GM12878 (cell line): ENCODE results near the gene NOL12. TPM values are rescaled to one million over a fixed set of nuclear protein-coding genes. Genes with fewer than 3 reads are reported as not detected.
A peak's percentile ranks its signal among the peaks of the same experiment; 100 is the strongest.

Experiments used
- ATAC-seq: fragments of 200-7000 bp; cut with Tn5 transposase; 3 replicates; pipeline ENCODE4 v1.9.1; 2020; ENCODE audit warnings: mild to moderate bottlenecking, moderate library complexity
- BruUV-seq: library from RNA; stranded (reverse); fragments of 400-500 nt; replicated peaks from 2 replicates; lab custom pipeline; 2021; lab: Mats Ljungman, UMichigan
- CTCF ChIA-PET: fragments of 300-600 bp; sonication (Branson Sonifier 250); formaldehyde crosslinking; extraction: SDS; loops from one replicate; lab custom pipeline; 2021; ENCODE audit warnings: inconsistent platforms; lab: Yijun Ruan, JAX
- POLR2A ChIA-PET: fragments of 350-600 bp; formaldehyde crosslinking; extraction: SDS; loops from one replicate; lab custom pipeline; 2021; ENCODE audit warnings: inconsistent platforms; lab: Charles Lee
- RAD21 ChIA-PET: fragments of 300-600 bp; sonication (Branson Sonifier 250); formaldehyde crosslinking; loops from one replicate; lab custom pipeline; 2023; ENCODE audit warnings: antibody characterized with exemption; ENCODE audit not compliant: unreplicated experiment; lab: Charles Lee
- SMC1A ChIA-PET: fragments of 300-600 bp; sonication (Branson Sonifier 250); formaldehyde crosslinking; loops from one replicate; lab custom pipeline; 2023; ENCODE audit not compliant: unreplicated experiment, uncharacterized antibody; lab: Charles Lee
- DNase-seq: peaks from one replicate; pipeline ENCODE4 v3.0.0-alpha.2; 2011; ENCODE audit warnings: low read depth, low spot score
- FAIRE-seq: peaks from 3 replicates; lab custom pipeline; 2011; peaks lifted over from hg19 to GRCh38; lab: Jason Lieb, UNC
- H2AFZ ChIP-seq: 2 replicates; pipeline ENCODE4 v1.6.0; 2011; ENCODE audit warnings: low read depth, low read length, control low read depth; ENCODE audit not compliant: control insufficient read depth
- H3K27ac ChIP-seq: 2 replicates; pipeline ENCODE4 v1.5.1; 2011; ENCODE audit warnings: control low read depth; ENCODE audit not compliant: control insufficient read depth, insufficient read depth
- H3K27me3 ChIP-seq, 2 experiments: replicated peaks in 1 of 2; 2 replicates each; pipeline versions ENCODE4 v1.6.0 to v1.6.1; 2011; ENCODE audit warnings: low read length in 1 of 2; ENCODE audit not compliant: control insufficient read depth in 2 of 2, insufficient read depth in 2 of 2
- H3K36me3 ChIP-seq, 2 experiments: 2 replicates each; pipeline ENCODE4 v1.5.1; 2011; ENCODE audit warnings: low read length in 1 of 2; ENCODE audit not compliant: control insufficient read depth in 2 of 2, insufficient read depth in 2 of 2
- H3K4me1 ChIP-seq: 2 replicates; pipeline ENCODE4 v1.6.1; 2011; ENCODE audit warnings: mild to moderate bottlenecking, low read length, moderate library complexity, mixed read lengths; ENCODE audit not compliant: control insufficient read depth, insufficient read depth
- H3K4me2 ChIP-seq: 2 replicates; pipeline ENCODE4 v1.6.0; 2011; ENCODE audit warnings: control low read depth; ENCODE audit not compliant: control insufficient read depth, insufficient read depth
- H3K4me3 ChIP-seq: fragments of 200-600 bp; sonication (generic); 2 replicates; pipeline ENCODE4 v1.5.1; 2016
- H3K79me2 ChIP-seq: 2 replicates; pipeline ENCODE4 v1.6.0; 2011; ENCODE audit warnings: low read length; ENCODE audit not compliant: control insufficient read depth, insufficient read depth
- H3K9ac ChIP-seq: 2 replicates; pipeline ENCODE4 v1.8.0; 2011; ENCODE audit warnings: low read length, control low read depth, mixed read lengths; ENCODE audit not compliant: control insufficient read depth, insufficient read depth
- H3K9me3 ChIP-seq: replicated peaks from 3 replicates; pipeline ENCODE4 v1.5.1; 2011; ENCODE audit warnings: mild to moderate bottlenecking, low read length; ENCODE audit not compliant: control insufficient read depth, insufficient read depth
- H4K20me1 ChIP-seq: 2 replicates; pipeline ENCODE4 v1.6.0; 2011; ENCODE audit not compliant: control insufficient read depth, insufficient read depth
- BCL3 ChIP-seq: IDR thresholded peaks from 2 replicates; pipeline ENCODE4 v1.6.1; 2011; ENCODE audit warnings: borderline replicate concordance, low read depth, mild to moderate bottlenecking, moderate library complexity, low read length; ENCODE audit not compliant: insufficient read depth, poor library complexity, severe bottlenecking
- CHD2 ChIP-seq: IDR thresholded peaks from 2 replicates; pipeline ENCODE4 v1.6.1; 2011; ENCODE audit warnings: low read depth, low read length, improper control_type of control experiment, borderline replicate concordance
- CTCF ChIP-seq, 3 experiments: IDR thresholded peaks in 2 of 3; conservative IDR thresholded peaks in 1 of 3; 2 replicates each; pipeline ENCODE4 v1.5.1; 2011; ENCODE audit warnings: low read depth in 3 of 3, low read length in 3 of 3, mild to moderate bottlenecking in 3 of 3, control low read depth in 2 of 3, moderate library complexity in 2 of 3, inconsistent platforms in 1 of 3, mixed read lengths in 1 of 3; ENCODE audit not compliant: control insufficient read depth in 2 of 3, insufficient read depth in 1 of 3; ENCODE audit errors: extremely low read depth in 1 of 3
- EGR1 ChIP-seq, 2 experiments: IDR thresholded peaks; 1 replicate in 1 of 2; 2 replicates in 1 of 2; pipeline ENCODE4 v1.6.1; 2011 to 2012; ENCODE audit warnings: low read depth in 2 of 2, low read length in 2 of 2, borderline replicate concordance in 1 of 2, mild to moderate bottlenecking in 1 of 2, moderate library complexity in 1 of 2
- FOXM1 ChIP-seq: IDR thresholded peaks from 2 replicates; pipeline ENCODE4 v1.6.1; 2012; ENCODE audit warnings: low read depth, mild to moderate bottlenecking, inconsistent platforms, low read length, moderate library complexity
- NBN ChIP-seq: fragments of 450-650 bp; IDR thresholded peaks from 2 replicates; pipeline ENCODE4 v1.6.1; 2016
- NR2F1 ChIP-seq: fragments of 450-650 bp; conservative IDR thresholded peaks from 2 replicates; pipeline ENCODE4 v1.6.1; 2017; ENCODE audit warnings: mild to moderate bottlenecking
- PKNOX1 ChIP-seq: fragments of 450-650 bp; IDR thresholded peaks from 2 replicates; pipeline ENCODE4 v1.6.1; 2016; ENCODE audit warnings: mild to moderate bottlenecking
- RB1 ChIP-seq: fragments of 450-650 bp; formaldehyde crosslinking; IDR thresholded peaks from 2 replicates; pipeline ENCODE4 v1.6.1; 2017; ENCODE audit warnings: mild to moderate bottlenecking, borderline replicate concordance
- SPI1 ChIP-seq: IDR thresholded peaks from 2 replicates; pipeline ENCODE4 v1.6.1; 2011; ENCODE audit warnings: low read depth, mild to moderate bottlenecking, low read length, moderate library complexity, borderline replicate concordance; ENCODE audit not compliant: insufficient read depth
- USF1 ChIP-seq: IDR thresholded peaks from 2 replicates; pipeline ENCODE4 v1.6.1; 2011; ENCODE audit warnings: borderline replicate concordance, low read depth, mild to moderate bottlenecking, moderate library complexity, mixed read lengths, low read length; ENCODE audit not compliant: insufficient read depth; ENCODE audit errors: extremely low read length
- WRNIP1 ChIP-seq: IDR thresholded peaks from 2 replicates; pipeline ENCODE4 v1.6.1; 2011; ENCODE audit warnings: low read depth, low read length, improper control_type of control experiment, borderline replicate concordance
- ZNF24 ChIP-seq: fragments of 450-650 bp; IDR thresholded peaks from 2 replicates; pipeline ENCODE4 v1.6.1; 2017; ENCODE audit warnings: antibody characterized with exemption, mild to moderate bottlenecking
- ZNF622 ChIP-seq: fragments of 450-650 bp; IDR thresholded peaks from 2 replicates; pipeline ENCODE4 v1.6.1; 2017; ENCODE audit warnings: mild to moderate bottlenecking, inconsistent platforms
- WGBS: methylation state at CpG from one replicate; pipeline ENCODE4 v1.1.6; 2016; ENCODE audit warnings: low lambda C conversion rate; ENCODE audit not compliant: insufficient replicate concordance, insufficient coverage; ENCODE audit errors: missing lambda C conversion rate; 5-methylcytosine and 5-hydroxymethylcytosine counted together
- in situ Hi-C: fragments of 300-500 bp; cut with MboI; formaldehyde crosslinking; loops from 9 replicates; pipeline ENCODE4 v1.14.3; 2018; ENCODE audit warnings: mixed read lengths
- intact Hi-C: fragments of 100-400 bp; cut with micrococcal nuclease; formaldehyde crosslinking; loops from one replicate; pipeline ENCODE4 v1.14.2; 2022; ENCODE audit not compliant: unreplicated experiment
- polyA plus RNA-seq, 11 experiments: library from polyadenylated mRNA; depleted of rRNA in 4 of 11; unstranded in 6 of 11; stranded (reverse) in 5 of 11; fragments of >200 nt; fragmentation: Nextera tagmentation in 4 of 11; fragmentation: Illumina TruSeq in 1 of 11; extraction: Ambion mirVana in 4 of 11; extraction: Trizol in 1 of 11; gene quantifications; 1 replicate in 1 of 11; 2 replicates in 10 of 11; pipeline versions ENCODE4 v1.2.1 to v1.2.3, GENCODE V29; 2011 to 2016; ENCODE audit warnings: inconsistent platforms in 2 of 11, missing spikeins in 2 of 11, low read depth in 1 of 11
- total RNA-seq, 4 experiments: library from RNA; depleted of rRNA in 3 of 4; stranded (reverse); fragments of >200 nt in 3 of 4; fragmentation: Illumina TruSeq in 1 of 4; extraction: Trizol in 1 of 4; gene quantifications; 2 replicates each; pipeline versions ENCODE4 v1.2.1 to v1.2.3, GENCODE V29; 2013 to 2021

The NOL12 gene
- total and polyA plus RNA-seq, 10 of the 15 experiments (the other 5 are each of a cell fraction or from before 2014, with no cell fraction given), result 3.3 to 69.4 (median 41.1) TPM

GRCh38 chr22:37675930-37676735 is 10.0 kb upstream of the NOL12 start:
- SMC1A ChIA-PET, result interaction anchor here (0.6 to 10.9 kb wide), 12 partner anchors 12 to 69 kb away, joined by 3 to 98 read pairs (median 5); partner anchors contain the start of genes GGA1, PDXP and SH3BP1
- in situ Hi-C loops, result no loop called here
- peaks cover 2% of the 10 kb centered on the region in 2 experiments; a peak in 1 of 4 replicates for H3K36me3 ChIP-seq
- peaks cover 31% of the 10 kb centered on the region for H3K4me1 ChIP-seq
- no peaks in the 10 kb centered on the region for H4K20me1 ChIP-seq
- POLR2A ChIA-PET, result interaction anchor here (0.6 to 14.0 kb wide), 16 partner anchors 8 to 230 kb away, joined by 3 to 209 read pairs (median 6); partner anchors contain the start of genes ANKRD54, GGA1, MICALL1 and NOL12
- H2AFZ ChIP-seq, result no peak overlapping the region; the same call in 1 of the 2 replicates
- CTCF ChIA-PET, result interaction anchor here (0.9 to 19.9 kb wide), 6 partner anchors 7 to 69 kb away, joined by 3 to 414 read pairs (median 172); partner anchors contain the start of genes GGA1, NOL12, PDXP and SH3BP1
- peak overlapping the region; percentile 85 for H3K27ac ChIP-seq
- RAD21 ChIA-PET, result interaction anchor here (1.1 to 5.1 kb wide), 8 partner anchors 10 to 68 kb away, joined by 3 to 112 read pairs (median 22); partner anchors contain the start of genes GGA1, NOL12, PDXP and SH3BP1
- FAIRE-seq, result no peak
- no peak for DNase-seq
- peaks cover 30% of the 10 kb centered on the region for H3K79me2 ChIP-seq
- 0% methylated on average over 12 of the region's 17 CpGs for WGBS
- H3K4me2 ChIP-seq, result peak overlapping the region; percentile 97
- peak; percentile 35 for ATAC-seq
- H3K4me3 ChIP-seq, result peak overlapping the region; percentile 91
- TSS peak; percentile 71 for BruUV-seq
- no peaks in the 10 kb centered on the region for H3K27me3 ChIP-seq
- no peaks in the 10 kb centered on the region for H3K9me3 ChIP-seq
- intact Hi-C loops, result loop anchor here (2.0 kb wide), 1 partner anchor 43 kb away; no protein-coding TSS in a partner anchor
- H3K9ac ChIP-seq, result peak overlapping the region; percentile 78
- no peak for TF ChIP-seq RB1
- TF ChIP-seq CHD2, result peak; percentile 43; the same call in 1 of the 2 replicates
- no peak for TF ChIP-seq EGR1 (IDR thresholded peaks at IDR 0.05; ENCODE audit: borderline replicate concordance in 1 of 2, low read depth in 2 of 2, low read length in 2 of 2)
- no peak for TF ChIP-seq ZNF622
- no peak for TF ChIP-seq PKNOX1
- peak; percentile 26; the same call in 1 of the 2 replicates for TF ChIP-seq SPI1
- no peak for TF ChIP-seq CTCF (IDR thresholded peaks at IDR 0.05 in 2 of 3, conservative IDR thresholded peaks at IDR 0.05 in 1 of 3; ENCODE audit: control insufficient read depth in 2 of 3, extremely low read depth in 1 of 3, insufficient read depth in 1 of 3, low read depth in 3 of 3, low read length in 3 of 3)
- TF ChIP-seq USF1, result no peak
- 0 out of 2 replicates have a peak, but pooled peaks have one; percentile 24 for TF ChIP-seq WRNIP1
- no peak for TF ChIP-seq FOXM1
- TF ChIP-seq NBN, result no peak; the same call in 1 of the 2 replicates
- TF ChIP-seq BCL3, result no peak
- TF ChIP-seq ZNF24, result no peak
- no peak for TF ChIP-seq NR2F1
